ENCODE data around the gene CALU. TPM values are rescaled to one million over a fixed set of nuclear protein-coding genes. Genes with fewer than 3 reads are reported as not detected.

Gene CALU
- total RNA-seq, 4 donors from 2014 or later, result 107 to 132 (median 128) TPM

GRCh38 chr7:128799451-128799850, 60.3 kb downstream of the CALU start:
- TF ChIP-seq CTCF (IDR thresholded peaks at IDR 0.05), result no peak
- no peak for ATAC-seq (ENCODE audit: low FRiP score)
- DNase-seq (ENCODE audit: low spot score), result no peak

- DNase-seq (ENCODE audit: low spot score), result no peak
- no peak for ATAC-seq (ENCODE audit: low FRiP score)
- TF ChIP-seq CTCF (IDR thresholded peaks at IDR 0.05), result no peak
These were observed 61.4 kb downstream of the CALU start for GRCh38 chr7:128800567-128800966.

- DNase-seq (ENCODE audit: low spot score), result no peak
- TF ChIP-seq CTCF (IDR thresholded peaks at IDR 0.05), result no peak
- ATAC-seq (ENCODE audit: low FRiP score), result no peak
These were observed 61.8 kb downstream of the CALU start for GRCh38 chr7:128801003-128801402.

DNA sequence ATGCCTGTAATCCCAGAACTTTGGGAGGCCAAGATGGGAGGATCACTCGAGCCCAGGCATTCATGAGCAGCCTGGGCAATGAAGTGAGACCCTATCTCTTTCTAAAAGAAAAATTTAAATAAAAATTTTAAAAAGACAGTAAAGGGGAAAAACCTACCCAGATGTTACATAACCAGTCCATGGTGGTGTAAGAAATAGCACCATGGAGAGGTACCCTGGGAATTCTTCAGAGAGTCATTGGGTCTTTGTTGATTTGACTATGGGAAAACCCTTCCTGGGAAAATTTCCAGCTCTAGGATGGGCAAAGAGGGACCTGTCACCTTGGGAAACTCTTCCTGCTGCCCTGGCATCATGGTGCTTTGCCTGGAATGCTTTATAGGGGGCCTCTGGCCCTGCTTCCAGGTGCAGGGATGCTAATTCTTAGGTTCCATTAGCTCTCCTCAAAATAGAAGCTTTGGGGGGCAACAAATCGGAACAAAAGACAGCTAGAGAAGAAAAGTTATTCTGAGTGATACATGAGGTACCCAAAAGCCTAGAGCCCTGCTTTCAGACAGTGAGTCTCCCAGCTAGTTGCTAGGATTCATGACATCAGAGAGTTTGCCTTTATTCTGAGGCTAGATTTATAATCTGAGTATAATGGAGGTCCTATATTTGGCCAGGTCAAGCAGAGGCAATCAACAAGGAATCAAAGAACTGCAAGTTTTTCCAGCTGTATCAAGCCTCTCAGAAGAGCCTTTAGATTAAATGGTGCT, 62.7 kb downstream of the CALU start:
- DNase-seq (ENCODE audit: low spot score) (no peak), ATAC-seq (ENCODE audit: low FRiP score) (no peak)
- TF ChIP-seq CTCF (IDR thresholded peaks at IDR 0.05), result no peak

- ATAC-seq (ENCODE audit: low FRiP score) (no peak), DNase-seq (ENCODE audit: low spot score) (no peak)
- TF ChIP-seq CTCF (IDR thresholded peaks at IDR 0.05), result no peak
These were observed 65.3 kb downstream of the CALU start for GRCh38 chr7:128804484-128804883.

- TF ChIP-seq CTCF (IDR thresholded peaks at IDR 0.05), result no peak
- DNase-seq (ENCODE audit: low spot score), result no peak
- no peak for ATAC-seq (ENCODE audit: low FRiP score)
These were observed 66.1 kb downstream of the CALU start for GRCh38 chr7:128805225-128805624.

GRCh38 chr7:128807191-128807590, 68.0 kb downstream of the CALU start:
- DNase-seq (ENCODE audit: low spot score) (no peak), ATAC-seq (ENCODE audit: low FRiP score) (no peak)
- no peak for TF ChIP-seq CTCF (IDR thresholded peaks at IDR 0.05)

All from omental fat pad (tissue), 4 donors.